ENCODE measurements around the gene BNIP5.
A peak's percentile ranks its signal among the peaks of the same experiment; 100 is the strongest.

The BNIP5 gene

GRCh38 chr6:36283608-36284007 is 53.1 kb downstream of the BNIP5 start:
- Mint-ChIP-seq H3K9me3 (no peaks in the 10 kb centered on the region), H3K27ac (no peak overlapping the region), H3K36me3 (no peaks in the 10 kb centered on the region), H3K4me1 (peaks cover 16% of the 10 kb centered on the region), H3K4me3 (no peak overlapping the region), H3K27me3 (peaks cover 35% of the 10 kb centered on the region)

- peaks cover 6% of the 10 kb centered on the region for H3K4me1 Mint-ChIP-seq
- H3K36me3 Mint-ChIP-seq, result no peaks in the 10 kb centered on the region
- H3K27me3 Mint-ChIP-seq, result peaks cover 35% of the 10 kb centered on the region
- no peak overlapping the region for H3K27ac Mint-ChIP-seq
- H3K4me3 Mint-ChIP-seq, result no peak overlapping the region
- no peaks in the 10 kb centered on the region for H3K9me3 Mint-ChIP-seq
These were observed 55.7 kb downstream of the BNIP5 start for GRCh38 chr6:36280983-36281382.

- Mint-ChIP-seq H3K27ac (peak overlapping the region; percentile 41), H3K27me3 (peaks cover 30% of the 10 kb centered on the region), H3K36me3 (no peaks in the 10 kb centered on the region), H3K4me3 (no peak overlapping the region), H3K4me1 (peaks cover 1% of the 10 kb centered on the region), H3K9me3 (no peaks in the 10 kb centered on the region)
These were observed 56.2 kb downstream of the BNIP5 start for GRCh38 chr6:36280467-36280866.

- H3K4me1 Mint-ChIP-seq, result no peaks in the 10 kb centered on the region
- H3K9me3 Mint-ChIP-seq, result no peaks in the 10 kb centered on the region
- H3K27ac Mint-ChIP-seq, result no peak overlapping the region
- no peaks in the 10 kb centered on the region for H3K36me3 Mint-ChIP-seq
- H3K4me3 Mint-ChIP-seq, result no peak overlapping the region
- H3K27me3 Mint-ChIP-seq, result peaks cover 19% of the 10 kb centered on the region
These were observed 58.7 kb downstream of the BNIP5 start for GRCh38 chr6:36277946-36278470.

GRCh38 chr6:36276581-36277536 is 59.8 kb downstream of the BNIP5 start:
- Mint-ChIP-seq H3K4me3 (no peak overlapping the region), H3K9me3 (no peaks in the 10 kb centered on the region), H3K4me1 (no peaks in the 10 kb centered on the region), H3K27me3 (peaks cover 16% of the 10 kb centered on the region), H3K27ac (no peak overlapping the region), H3K36me3 (no peaks in the 10 kb centered on the region)

- peaks cover 7% of the 10 kb centered on the region for H3K27me3 Mint-ChIP-seq
- H3K9me3 Mint-ChIP-seq, result no peaks in the 10 kb centered on the region
- no peaks in the 10 kb centered on the region for H3K4me1 Mint-ChIP-seq
- H3K4me3 Mint-ChIP-seq, result no peak overlapping the region
- H3K27ac Mint-ChIP-seq, result no peak overlapping the region
- H3K36me3 Mint-ChIP-seq, result no peaks in the 10 kb centered on the region
These were observed 62.7 kb downstream of the BNIP5 start for GRCh38 chr6:36273802-36274514.

- no peak overlapping the region for H3K4me3 Mint-ChIP-seq
- no peaks in the 10 kb centered on the region for H3K9me3 Mint-ChIP-seq
- H3K4me1 Mint-ChIP-seq, result no peaks in the 10 kb centered on the region
- H3K27ac Mint-ChIP-seq, result no peak overlapping the region
- no peaks in the 10 kb centered on the region for H3K36me3 Mint-ChIP-seq
- H3K27me3 Mint-ChIP-seq, result peaks cover 4% of the 10 kb centered on the region
These were observed 63.6 kb downstream of the BNIP5 start for GRCh38 chr6:36273067-36273466.

GRCh38 chr6:36272234-36272633 is 64.5 kb downstream of the BNIP5 start:
- no peaks in the 10 kb centered on the region for H3K9me3 Mint-ChIP-seq
- no peaks in the 10 kb centered on the region for H3K4me1 Mint-ChIP-seq
- no peak overlapping the region for H3K27ac Mint-ChIP-seq
- no peaks in the 10 kb centered on the region for H3K36me3 Mint-ChIP-seq
- no peak overlapping the region for H3K4me3 Mint-ChIP-seq
- H3K27me3 Mint-ChIP-seq, result peaks cover 4% of the 10 kb centered on the region

- H3K27me3 Mint-ChIP-seq, result peaks cover 4% of the 10 kb centered on the region
These were observed 66.6 kb downstream of the BNIP5 start, which contains the start of gene PNPLA1 for GRCh38 chr6:36269834-36270705. Gene PNPLA1, plus strand, starts transcription at chr6:36270060. Its CDS starts 400 bp downstream, at chr6:36270460.

GRCh38 chr6:36268478-36269275 is 68.0 kb downstream of the BNIP5 start:
- H3K36me3 Mint-ChIP-seq, result no peaks in the 10 kb centered on the region
- H3K4me3 Mint-ChIP-seq, result no peak overlapping the region
- no peak overlapping the region for H3K27ac Mint-ChIP-seq
- H3K27me3 Mint-ChIP-seq, result peaks cover 1% of the 10 kb centered on the region
- no peaks in the 10 kb centered on the region for H3K9me3 Mint-ChIP-seq
- H3K4me1 Mint-ChIP-seq, result no peaks in the 10 kb centered on the region

More at GRCh38 chr6:36269834-36270705, 66.6 kb downstream of the BNIP5 start, which contains the start of gene PNPLA1:
- Mint-ChIP-seq H3K4me1 (no peaks in the 10 kb centered on the region), H3K36me3 (no peaks in the 10 kb centered on the region), H3K9me3 (no peaks in the 10 kb centered on the region), H3K27ac (no peak within 1 kb of the TSS), H3K4me3 (no peak within 1 kb of the TSS)

GRCh38 chr6:36267731-36268477 is 68.8 kb downstream of the BNIP5 start:
- H3K27me3 Mint-ChIP-seq, result peaks cover 1% of the 10 kb centered on the region

GRCh38 chr6:36266913-36267644 is 69.6 kb downstream of the BNIP5 start:
- Mint-ChIP-seq H3K27me3 (peaks cover 1% of the 10 kb centered on the region), H3K4me1 (no peaks in the 10 kb centered on the region), H3K27ac (no peak overlapping the region), H3K36me3 (no peaks in the 10 kb centered on the region), H3K4me3 (no peak overlapping the region), H3K9me3 (no peaks in the 10 kb centered on the region)

More at GRCh38 chr6:36267731-36268477, 68.8 kb downstream of the BNIP5 start:
- H3K9me3 Mint-ChIP-seq, result no peaks in the 10 kb centered on the region
- H3K27ac Mint-ChIP-seq, result no peak overlapping the region
- no peaks in the 10 kb centered on the region for H3K36me3 Mint-ChIP-seq
- H3K4me1 Mint-ChIP-seq, result no peaks in the 10 kb centered on the region
- H3K4me3 Mint-ChIP-seq, result no peak overlapping the region

Data from activated naive CD4-positive, alpha-beta T cell treated with anti-CD3 and anti-CD28 coated beads, Interleukin-2, amount 50 U/mL, for 24 hours (primary cell).